ENCODE data around the gene PELI2. TPM values are rescaled to one million over a fixed set of nuclear protein-coding genes. Genes with fewer than 3 reads are reported as not detected.

The PELI2 gene
- total and polyA plus RNA-seq, 2 of the 4 experiments (the other 2 are of a cell fraction): 6.0 to 36.7 TPM

DNA sequence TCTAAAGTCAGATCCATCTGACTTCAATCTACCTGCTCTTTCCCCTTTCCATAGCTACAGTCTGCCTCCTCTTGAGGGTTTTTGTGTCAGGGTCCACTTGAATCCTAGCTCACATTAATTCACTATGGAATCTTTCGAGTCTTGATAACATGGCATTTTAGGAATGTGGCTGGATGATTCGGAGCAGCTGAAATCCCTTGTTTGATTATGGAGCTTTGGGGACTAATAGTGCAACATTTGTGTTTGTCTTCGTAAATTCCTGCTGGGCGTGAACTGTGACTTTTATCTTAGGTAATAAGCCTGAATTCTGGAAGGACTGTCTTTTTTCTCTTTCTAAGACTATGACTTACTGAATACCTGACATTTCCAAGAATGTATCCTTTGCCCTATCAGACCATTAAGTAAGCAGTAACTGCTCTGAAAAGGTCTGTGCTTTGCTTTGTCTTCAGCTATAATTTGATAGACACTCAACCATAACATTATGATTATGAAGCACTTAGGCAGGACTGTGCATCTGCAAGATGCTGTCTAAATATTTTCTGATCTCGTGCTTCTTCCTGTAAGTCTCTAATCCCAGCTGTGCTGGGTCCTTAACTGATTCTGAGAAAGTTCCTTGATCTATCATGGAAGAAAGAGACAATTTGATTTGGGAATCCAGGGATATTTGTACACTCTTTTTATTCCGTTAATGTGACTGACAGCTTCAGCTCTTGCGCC is 19.0 kb upstream of the PELI2 start:
- H3K9ac ChIP-seq (ENCODE audit: low read depth, low read length): no peak overlapping the region
- no peaks in the 10 kb centered on the region for H4K20me1 ChIP-seq (ENCODE audit: insufficient read depth, low read length)
- WGBS, 2 experiments (ENCODE audit: extremely low coverage in 2 of 2, insufficient read length in 1 of 2): 27% methylated on average over 2 of the region's 7 CpGs; no CpG with 5 or more reads in 1 of the 2 experiments
- POLR2A ChIA-PET (ENCODE audit: unreplicated experiment): interaction anchor here (0.6 kb wide), 1 partner anchor 1088 kb away, joined by 3 read pairs; no protein-coding TSS in a partner anchor
- H4K8ac ChIP-seq (ENCODE audit: low read depth in 2 of 2, low read length in 2 of 2): no peak overlapping the region
- H2AFZ ChIP-seq (replicated peaks; ENCODE audit: low read length, poor library complexity): no peak overlapping the region
- no peak overlapping the region for H2BK5ac ChIP-seq (ENCODE audit: low read depth, low read length, poor library complexity, severe bottlenecking)
- dilution Hi-C loops (cut with HindIII; ENCODE audit: low sequenced_read_pairs, unreplicated experiment): no loop called here
- intact Hi-C loops (cut with micrococcal nuclease): no loop called here
- no peaks in the 10 kb centered on the region for H3K9me1 ChIP-seq (ENCODE audit: insufficient read depth, low read length)
- H3K27ac ChIP-seq (ENCODE audit: insufficient read depth, low read length): no peak overlapping the region
- TF ChIP-seq MAFK (IDR thresholded peaks at IDR 0.05; ENCODE audit: low read depth, low read length) (no peak), POLR2A (IDR thresholded peaks at IDR 0.05; ENCODE audit: low read depth, low read length) (no peak), RAD21 (IDR thresholded peaks at IDR 0.05; ENCODE audit: low read length) (no peak)
- H3K9me3 ChIP-seq (ENCODE audit: control insufficient read depth, insufficient read depth, low read length): no peaks in the 10 kb centered on the region
- H3K79me1 ChIP-seq (ENCODE audit: low read depth in 1 of 2, low read length in 2 of 2): no peaks in the 10 kb centered on the region
- H2AK5ac ChIP-seq (ENCODE audit: low read depth, low read length): no peak overlapping the region
- H3K27me3 ChIP-seq (ENCODE audit: control insufficient read depth, insufficient read depth, low read length): peaks cover 12% of the 10 kb centered on the region
- no peak overlapping the region for H4K5ac ChIP-seq (ENCODE audit: low read depth, low read length)
- H3K4me2 ChIP-seq (ENCODE audit: low read depth, low read length): no peak overlapping the region
- no peak overlapping the region for H3K4me3 ChIP-seq (ENCODE audit: insufficient read depth, low read depth, low read length)
- H4K91ac ChIP-seq (ENCODE audit: insufficient read depth, low read depth, low read length): no peak overlapping the region
- H3K4ac ChIP-seq (ENCODE audit: low read depth, low read length): no peak overlapping the region
- CTCF ChIA-PET: interaction anchor here (0.6 kb wide), 1 partner anchor 18 kb away, joined by 5 read pairs; no protein-coding TSS in a partner anchor
- no peak overlapping the region for H2BK120ac ChIP-seq (ENCODE audit: low read depth, low read length)
- H3K36me3 ChIP-seq (ENCODE audit: control insufficient read depth, insufficient read depth, low read length): no peaks in the 10 kb centered on the region
- H2BK15ac ChIP-seq (ENCODE audit: low read depth, low read length): no peak overlapping the region
- no peak overlapping the region for H2BK20ac ChIP-seq (ENCODE audit: low read depth, low read length)
- in situ Hi-C loops (cut with MboI; ENCODE audit: low sequenced_read_pairs): no loop called here
- ATAC-seq (ENCODE audit: low read depth) (peak; percentile 21; the same call in 1 of the 2 replicates), DNase-seq (no peak)
- H3K23ac ChIP-seq (ENCODE audit: low read depth, low read length): no peak overlapping the region
- no TSS peak for BruUV-seq (replicated peaks)
- H2AK9ac ChIP-seq (replicated peaks; ENCODE audit: low read depth, low read length, poor library complexity): no peak overlapping the region
- no peak overlapping the region; the same call in 1 of the 2 replicates for H3K18ac ChIP-seq (ENCODE audit: low read depth, low read length)
- H3K14ac ChIP-seq (replicated peaks; ENCODE audit: low read depth, low read length): no peak overlapping the region
- peaks cover 4% of the 10 kb centered on the region for H3K4me1 ChIP-seq (ENCODE audit: control insufficient read depth, insufficient read depth, low read length)
- no peak overlapping the region for H3K56ac ChIP-seq (ENCODE audit: extremely low read depth, insufficient read depth, low read length)
